CD14-positive monocyte (primary cell): Measurements from ENCODE around the gene DNAH2. TPM values are rescaled to one million over a fixed set of nuclear protein-coding genes. Genes with fewer than 3 reads are reported as not detected.

ENCODE experiments used
- DNase-seq, 3 donors: peaks; one replicate each; pipeline ENCODE4 v3.0.0-alpha.2; 2011 to 2022
- H2AFZ ChIP-seq: 2 replicates; pipeline ENCODE4 v1.6.0; 2012; ENCODE audit warnings: mild to moderate bottlenecking, low read depth, low read length, inconsistent platforms; ENCODE audit not compliant: insufficient read depth, poor library complexity, severe bottlenecking
- H3K27ac ChIP-seq, 2 donors: 1 replicate in 1 of 2; 2 replicates in 1 of 2; pipeline ENCODE4 v1.5.1; 2012 to 2013; ENCODE audit warnings: low read length in 2 of 2, control low read depth in 1 of 2, inconsistent platforms in 1 of 2, low read depth in 1 of 2, mild to moderate bottlenecking in 1 of 2
- H3K27me3 ChIP-seq, 2 donors: one replicate each; pipeline versions ENCODE4 v1.6.0 to v1.6.1; 2011 to 2013; ENCODE audit warnings: low read length in 2 of 2; ENCODE audit not compliant: control insufficient read depth in 2 of 2, insufficient read depth in 2 of 2
- H3K36me3 ChIP-seq, 2 donors: replicated peaks in 1 of 2; 1 replicate in 1 of 2; 2 replicates in 1 of 2; pipeline versions ENCODE4 v1.5.1 to v1.6.1; 2012 to 2013; ENCODE audit warnings: low read length in 2 of 2, control low read depth in 1 of 2, inconsistent platforms in 1 of 2, mild to moderate bottlenecking in 1 of 2; ENCODE audit not compliant: insufficient read depth in 2 of 2, control insufficient read depth in 1 of 2
- H3K4me1 ChIP-seq, 2 donors: 1 replicate in 1 of 2; 2 replicates in 1 of 2; pipeline versions ENCODE4 v1.5.1 to v1.6.1; 2012 to 2013; ENCODE audit warnings: low read length in 2 of 2, control low read depth in 1 of 2, inconsistent platforms in 1 of 2, mild to moderate bottlenecking in 1 of 2, moderate library complexity in 1 of 2; ENCODE audit not compliant: insufficient read depth in 2 of 2, control insufficient read depth in 1 of 2
- H3K4me2 ChIP-seq: replicated peaks from 2 replicates; pipeline ENCODE3; 2012; ENCODE audit warnings: low read length, moderate library complexity, mild to moderate bottlenecking; ENCODE audit not compliant: poor library complexity, severe bottlenecking; ENCODE audit errors: extremely low read depth
- H3K4me3 ChIP-seq, 3 experiments: fragments of 200-600 bp in 1 of 3; sonication (generic) in 1 of 3; replicated peaks in 1 of 3; 1 replicate in 2 of 3; 2 replicates in 1 of 3; pipeline ENCODE4 v1.5.1; 2011 to 2013; ENCODE audit warnings: low read length in 3 of 3, mild to moderate bottlenecking in 3 of 3, control low read depth in 2 of 3, low read depth in 2 of 3, inconsistent platforms in 1 of 3, moderate library complexity in 1 of 3
- H3K79me2 ChIP-seq: 2 replicates; pipeline ENCODE4 v1.6.0; 2012; ENCODE audit warnings: mild to moderate bottlenecking, control low read depth, inconsistent platforms, low read length, moderate library complexity; ENCODE audit not compliant: insufficient read depth
- H3K9ac ChIP-seq: 2 replicates; pipeline ENCODE4 v1.6.0; 2017; ENCODE audit warnings: low read length, mild to moderate bottlenecking; ENCODE audit not compliant: insufficient read depth, poor library complexity, severe bottlenecking
- H3K9me3 ChIP-seq, 2 donors: replicated peaks in 1 of 2; 1 replicate in 1 of 2; 2 replicates in 1 of 2; pipeline versions ENCODE4 v1.5.1 to v1.6.1; 2012 to 2013; ENCODE audit warnings: low read length in 2 of 2, control low read depth in 1 of 2; ENCODE audit not compliant: control insufficient read depth in 1 of 2, insufficient read depth in 1 of 2
- H4K20me1 ChIP-seq: 2 replicates; pipeline ENCODE4 v1.6.0; 2012; ENCODE audit warnings: mild to moderate bottlenecking, low read length, control low read depth, moderate library complexity; ENCODE audit not compliant: insufficient read depth
- H3K27ac Mint-ChIP-seq, 7 donors: one replicate each; pipeline ENCODE4 v1.8.0; 2020; ENCODE audit warnings: mild to moderate bottlenecking in 7 of 7, mixed read lengths in 7 of 7, moderate library complexity in 6 of 7, inconsistent platforms in 2 of 7
- H3K27me3 Mint-ChIP-seq, 3 donors: one replicate each; pipeline ENCODE4 v1.8.0; 2021 to 2022; ENCODE audit warnings: low read depth in 3 of 3, mild to moderate bottlenecking in 3 of 3, mixed read lengths in 3 of 3, moderate library complexity in 3 of 3, inconsistent platforms in 1 of 3
- H3K36me3 Mint-ChIP-seq, 2 donors: one replicate each; pipeline ENCODE4 v1.8.0; 2020; ENCODE audit warnings: mixed read lengths in 2 of 2, inconsistent platforms in 1 of 2, mild to moderate bottlenecking in 1 of 2
- H3K4me1 Mint-ChIP-seq: one replicate; pipeline ENCODE4 v1.8.0; 2020; ENCODE audit warnings: mild to moderate bottlenecking, mixed read lengths
- H3K4me3 Mint-ChIP-seq, 2 donors: one replicate each; pipeline ENCODE4 v1.8.0; 2020; ENCODE audit warnings: mild to moderate bottlenecking in 2 of 2, mixed read lengths in 2 of 2, moderate library complexity in 1 of 2
- H3K9me3 Mint-ChIP-seq, 7 donors: one replicate each; pipeline ENCODE4 v1.8.0; 2020 to 2022; ENCODE audit warnings: mixed read lengths in 7 of 7, mild to moderate bottlenecking in 6 of 7, moderate library complexity in 6 of 7, inconsistent platforms in 2 of 7
- WGBS: methylation state at CpG from one replicate; pipeline ENCODE4 v1.1.5; 2013; ENCODE audit warnings: missing lambda C conversion rate; ENCODE audit not compliant: insufficient coverage; 5-methylcytosine and 5-hydroxymethylcytosine counted together
- intact Hi-C, 2 donors: fragments of 100-400 bp; cut with micrococcal nuclease; formaldehyde crosslinking; loops; one replicate each; pipeline versions ENCODE4 v1.15.0 to v1.15.1; 2023
- polyA plus RNA-seq, 3 donors: library from polyadenylated mRNA; depleted of rRNA in 1 of 3; unstranded in 2 of 3; stranded (reverse) in 1 of 3; fragments of 300-500 nt in 2 of 3; fragments of >200 nt in 1 of 3; fragmentation: Illumina TruSeq in 2 of 3; gene quantifications; 1 replicate in 2 of 3; 2 replicates in 1 of 3; pipeline ENCODE4 v1.2.3, GENCODE V29; 2012 to 2021
- TF ChIP-seq, protein P1 (sequence below): fragments of 200-600 bp; IDR thresholded peaks from one replicate; pipeline ENCODE4 v1.8.0; 2022; ENCODE audit warnings: antibody characterized with exemption, mild to moderate bottlenecking

DNAH2 gene
- polyA plus RNA-seq, 3 donors: 0.03 to 0.15 TPM; not detected in 1

DNA sequence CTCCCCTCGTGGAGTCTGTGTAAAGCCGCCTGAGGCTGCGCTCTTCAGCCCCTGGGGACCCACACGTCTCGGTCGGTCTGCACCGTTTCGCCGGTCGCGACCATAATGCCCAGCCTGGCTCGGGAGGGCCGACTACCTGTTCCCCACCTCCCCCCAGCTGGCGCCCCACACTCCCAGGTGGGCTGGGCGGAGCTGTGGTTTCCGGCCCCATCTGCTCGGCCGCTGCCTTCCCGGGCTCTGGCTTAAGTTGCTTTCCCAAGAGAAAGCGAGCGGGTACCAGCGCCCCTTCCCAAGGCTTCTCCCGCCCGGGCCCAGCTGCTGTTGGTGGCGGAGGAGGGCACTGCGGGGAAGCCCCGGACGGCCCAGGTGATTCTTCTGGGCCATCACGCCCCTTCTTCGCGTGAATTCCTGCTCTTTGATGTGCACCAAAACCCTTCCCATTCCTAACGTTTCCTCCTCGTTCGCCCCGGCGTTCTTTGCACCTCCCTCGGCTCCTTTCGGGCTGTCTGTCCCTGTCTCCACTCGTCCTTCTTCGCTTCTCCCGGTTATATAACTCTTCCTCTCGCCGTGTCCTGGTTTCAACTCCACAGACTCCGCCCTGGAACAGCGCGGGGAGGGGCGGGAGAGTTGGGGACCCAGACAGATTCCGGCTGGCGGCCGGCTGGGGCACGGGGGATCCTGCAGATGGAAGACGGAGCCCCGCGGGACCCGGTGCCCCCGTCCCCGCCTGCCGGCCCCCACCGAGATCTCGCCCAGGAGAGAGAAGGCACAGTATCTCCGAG is 118.5 kb downstream of the DNAH2 start:
- Histone ChIP-seq H2AFZ (no peak overlapping the region), H3K4me2 (peak overlapping the region; percentile 95), H3K79me2 (peaks cover 38% of the 10 kb centered on the region), H3K27ac (peak overlapping the region; percentile 93 to 98), H3K9me3 (no peaks in the 10 kb centered on the region), H3K36me3 (peaks cover 0 to 3% of the 10 kb centered on the region in 2 donors), H3K27me3 (no peaks in the 10 kb centered on the region), H3K4me1 (peaks cover 63 to 72% of the 10 kb centered on the region in 2 donors), H3K9ac (peak overlapping the region; percentile 91), H4K20me1 (peaks cover 4% of the 10 kb centered on the region), H3K4me3 (peak overlapping the region; percentile 71 to 92 (median 72))
- H3K9me3 Mint-ChIP-seq: peaks cover 0 to 2% (median 0%) of the 10 kb centered on the region in 7 donors
- H3K36me3 Mint-ChIP-seq: peaks cover 15 to 19% of the 10 kb centered on the region in 2 donors
- H3K4me1 Mint-ChIP-seq: peaks cover 56% of the 10 kb centered on the region
- H3K27me3 Mint-ChIP-seq: peaks cover 11 to 13% (median 12%) of the 10 kb centered on the region in 3 donors
- TF ChIP-seq, protein P1, sequence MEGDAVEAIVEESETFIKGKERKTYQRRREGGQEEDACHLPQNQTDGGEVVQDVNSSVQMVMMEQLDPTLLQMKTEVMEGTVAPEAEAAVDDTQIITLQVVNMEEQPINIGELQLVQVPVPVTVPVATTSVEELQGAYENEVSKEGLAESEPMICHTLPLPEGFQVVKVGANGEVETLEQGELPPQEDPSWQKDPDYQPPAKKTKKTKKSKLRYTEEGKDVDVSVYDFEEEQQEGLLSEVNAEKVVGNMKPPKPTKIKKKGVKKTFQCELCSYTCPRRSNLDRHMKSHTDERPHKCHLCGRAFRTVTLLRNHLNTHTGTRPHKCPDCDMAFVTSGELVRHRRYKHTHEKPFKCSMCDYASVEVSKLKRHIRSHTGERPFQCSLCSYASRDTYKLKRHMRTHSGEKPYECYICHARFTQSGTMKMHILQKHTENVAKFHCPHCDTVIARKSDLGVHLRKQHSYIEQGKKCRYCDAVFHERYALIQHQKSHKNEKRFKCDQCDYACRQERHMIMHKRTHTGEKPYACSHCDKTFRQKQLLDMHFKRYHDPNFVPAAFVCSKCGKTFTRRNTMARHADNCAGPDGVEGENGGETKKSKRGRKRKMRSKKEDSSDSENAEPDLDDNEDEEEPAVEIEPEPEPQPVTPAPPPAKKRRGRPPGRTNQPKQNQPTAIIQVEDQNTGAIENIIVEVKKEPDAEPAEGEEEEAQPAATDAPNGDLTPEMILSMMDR: no peak
- 0% methylated on average over 45 of the region's 61 CpGs for WGBS
- peak overlapping the region; percentile 91 to 100 (median 98) for H3K27ac Mint-ChIP-seq
- peak overlapping the region; percentile 94 to 95 for H3K4me3 Mint-ChIP-seq
- intact Hi-C loops: loop anchor here (1.0 to 10.0 kb wide), 4 partner anchors 8 to 319 kb away; partner anchors contain the start of genes NAA38 (in 1 of the 2) and PER1 (in 1 of the 2)
- peak in 1 of 3 donors; percentile 7 for DNase-seq

DNA sequence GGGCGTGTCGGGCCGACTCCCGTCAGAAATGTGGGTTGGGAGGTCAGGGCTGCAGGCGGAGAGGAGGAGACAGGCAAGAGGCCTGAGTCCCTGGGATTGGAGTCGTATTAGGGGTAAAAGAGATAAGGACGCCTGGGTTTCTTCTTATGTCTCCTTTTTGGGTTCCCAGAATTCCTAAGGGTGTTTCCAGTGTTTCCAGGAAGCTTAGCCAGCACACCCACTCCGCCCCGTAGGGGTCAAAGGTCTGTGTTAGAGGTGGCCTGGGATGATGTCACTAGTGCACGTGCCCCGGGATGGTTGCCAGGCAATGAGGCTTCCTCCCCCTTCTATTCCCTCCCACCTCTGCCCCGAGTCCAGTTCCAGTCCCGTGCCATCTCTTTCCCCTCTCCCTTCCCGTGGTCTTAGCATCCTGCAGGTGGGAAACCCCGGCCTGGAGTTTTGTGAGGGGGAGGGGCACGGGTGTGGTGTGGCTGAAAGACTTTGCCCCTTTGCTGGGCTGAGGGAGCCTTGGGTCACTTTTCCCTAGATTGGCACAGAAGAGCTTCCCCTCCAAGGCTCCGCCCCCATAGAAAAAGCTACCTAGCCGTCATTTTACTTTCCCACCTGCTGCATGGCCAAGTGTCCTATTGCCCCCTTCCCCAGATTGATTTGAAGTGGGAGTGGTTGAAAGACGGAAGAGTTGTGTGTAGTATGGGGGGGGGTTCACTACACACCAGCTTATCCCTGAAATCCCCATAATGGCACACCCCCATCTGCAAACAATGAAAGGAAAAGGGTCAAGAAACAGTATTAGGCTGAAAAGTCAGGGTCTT is 119.3 kb downstream of the DNAH2 start:
- Histone ChIP-seq H2AFZ (no peak overlapping the region), H3K9me3 (no peaks in the 10 kb centered on the region), H3K4me2 (peak overlapping the region; percentile 95), H3K27me3 (no peaks in the 10 kb centered on the region), H4K20me1 (peaks cover 4% of the 10 kb centered on the region), H3K9ac (peak overlapping the region; percentile 91), H3K36me3 (peaks cover 0 to 3% of the 10 kb centered on the region in 2 donors), H3K79me2 (peaks cover 42% of the 10 kb centered on the region), H3K4me1 (peaks cover 69 to 78% of the 10 kb centered on the region in 2 donors), H3K4me3 (peak overlapping the region; percentile 71 to 92 (median 72)), H3K27ac (peak overlapping the region; percentile 93 to 98)
- Mint-ChIP-seq H3K36me3 (peaks cover 17 to 24% of the 10 kb centered on the region in 2 donors), H3K27me3 (peaks cover 11 to 16% (median 12%) of the 10 kb centered on the region in 3 donors), H3K4me3 (peak overlapping the region; percentile 94 to 95), H3K9me3 (peaks cover 0 to 2% (median 0%) of the 10 kb centered on the region in 7 donors), H3K4me1 (peaks cover 61% of the 10 kb centered on the region), H3K27ac (peak overlapping the region; percentile 91 to 100 (median 98))
- 0% methylated on average over 5 of the region's 19 CpGs for WGBS
- intact Hi-C loops: loop anchor here in 1 of 2 donors (10.0 kb wide), 1 partner anchor 318 kb away; the partner anchor contains the start of gene PER1
- TF ChIP-seq, protein P1: no peak
- peak; percentile 91 to 98 (median 93) for DNase-seq
